Endothelial cell of umbilical vein (primary cell): Measurements from ENCODE around the gene CRCP.

Experiments
- EZH2 ChIP-seq: IDR thresholded peaks from 2 replicates; pipeline ENCODE4 v1.6.1; 2012; ENCODE audit warnings: borderline replicate concordance, low read depth, mild to moderate bottlenecking, moderate library complexity, low read length, inconsistent platforms; ENCODE audit not compliant: severe bottlenecking
- GATA2 ChIP-seq: IDR thresholded peaks from 2 replicates; pipeline ENCODE4 v1.7.0; 2011; ENCODE audit warnings: low read depth, mild to moderate bottlenecking, moderate library complexity, mixed read lengths, low read length; ENCODE audit not compliant: insufficient read length, insufficient read depth
- JUN ChIP-seq: IDR thresholded peaks from 2 replicates; pipeline ENCODE4 v1.6.1; 2011; ENCODE audit warnings: borderline replicate concordance, low read depth; ENCODE audit not compliant: insufficient read length, insufficient read depth
- MAX ChIP-seq: IDR thresholded peaks from 2 replicates; pipeline ENCODE4 v1.6.1; 2011; ENCODE audit not compliant: insufficient read depth, insufficient read length
- MYC ChIP-seq: IDR thresholded peaks from one replicate; pipeline ENCODE4 v1.6.1; 2011; ENCODE audit warnings: mild to moderate bottlenecking, low read depth, low read length
- POLR2A ChIP-seq: IDR thresholded peaks from 2 replicates; pipeline ENCODE4 v1.6.1; 2012; ENCODE audit warnings: low read depth, mild to moderate bottlenecking, control low read depth, low read length
- POLR2AphosphoS5 ChIP-seq: IDR thresholded peaks from 2 replicates; pipeline ENCODE4 v1.6.1; 2012; ENCODE audit warnings: low read depth, mild to moderate bottlenecking, control low read depth, low read length, moderate library complexity; ENCODE audit not compliant: insufficient read depth
- TF ChIP-seq, protein P1 (sequence below), 2 donors: IDR thresholded peaks; 1 replicate in 1 of 2; 2 replicates in 1 of 2; pipeline ENCODE4 v1.5.1; 2011; ENCODE audit warnings: low read length in 2 of 2, mild to moderate bottlenecking in 2 of 2, moderate library complexity in 2 of 2, control low read depth in 1 of 2, inconsistent platforms in 1 of 2, low read depth in 1 of 2; ENCODE audit not compliant: insufficient read depth in 1 of 2; ENCODE audit errors: extremely low read depth in 1 of 2

GRCh38 chr7:66198956-66199355 lies 84.3 kb downstream of the CRCP start:
- TF ChIP-seq, protein P1, sequence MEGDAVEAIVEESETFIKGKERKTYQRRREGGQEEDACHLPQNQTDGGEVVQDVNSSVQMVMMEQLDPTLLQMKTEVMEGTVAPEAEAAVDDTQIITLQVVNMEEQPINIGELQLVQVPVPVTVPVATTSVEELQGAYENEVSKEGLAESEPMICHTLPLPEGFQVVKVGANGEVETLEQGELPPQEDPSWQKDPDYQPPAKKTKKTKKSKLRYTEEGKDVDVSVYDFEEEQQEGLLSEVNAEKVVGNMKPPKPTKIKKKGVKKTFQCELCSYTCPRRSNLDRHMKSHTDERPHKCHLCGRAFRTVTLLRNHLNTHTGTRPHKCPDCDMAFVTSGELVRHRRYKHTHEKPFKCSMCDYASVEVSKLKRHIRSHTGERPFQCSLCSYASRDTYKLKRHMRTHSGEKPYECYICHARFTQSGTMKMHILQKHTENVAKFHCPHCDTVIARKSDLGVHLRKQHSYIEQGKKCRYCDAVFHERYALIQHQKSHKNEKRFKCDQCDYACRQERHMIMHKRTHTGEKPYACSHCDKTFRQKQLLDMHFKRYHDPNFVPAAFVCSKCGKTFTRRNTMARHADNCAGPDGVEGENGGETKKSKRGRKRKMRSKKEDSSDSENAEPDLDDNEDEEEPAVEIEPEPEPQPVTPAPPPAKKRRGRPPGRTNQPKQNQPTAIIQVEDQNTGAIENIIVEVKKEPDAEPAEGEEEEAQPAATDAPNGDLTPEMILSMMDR (IDR thresholded peaks at IDR 0.05; ENCODE audit: extremely low read depth in 1 of 2, insufficient read depth in 1 of 2, low read depth in 1 of 2, low read length in 2 of 2): no peak
- TF ChIP-seq MYC (no peak), JUN (no peak), POLR2AphosphoS5 (no peak), POLR2A (no peak), EZH2 (no peak), GATA2 (no peak), MAX (no peak)
